Neural progenitor cell (in vitro differentiated cells): ENCODE results near the gene RBMX2.

ENCODE experiments used
- EZH2 ChIP-seq: fragments of 200-600 bp; sonication (generic); IDR thresholded peaks from 2 replicates; pipeline ENCODE4 v1.6.1; 2017; ENCODE audit warnings: antibody characterized with exemption, mild to moderate bottlenecking, moderate library complexity
- TF ChIP-seq, protein P1 (sequence below): fragments of 200-600 bp; sonication (generic); IDR thresholded peaks from 2 replicates; pipeline ENCODE4 v1.5.1; 2017; ENCODE audit warnings: antibody characterized with exemption, mild to moderate bottlenecking

DNA sequence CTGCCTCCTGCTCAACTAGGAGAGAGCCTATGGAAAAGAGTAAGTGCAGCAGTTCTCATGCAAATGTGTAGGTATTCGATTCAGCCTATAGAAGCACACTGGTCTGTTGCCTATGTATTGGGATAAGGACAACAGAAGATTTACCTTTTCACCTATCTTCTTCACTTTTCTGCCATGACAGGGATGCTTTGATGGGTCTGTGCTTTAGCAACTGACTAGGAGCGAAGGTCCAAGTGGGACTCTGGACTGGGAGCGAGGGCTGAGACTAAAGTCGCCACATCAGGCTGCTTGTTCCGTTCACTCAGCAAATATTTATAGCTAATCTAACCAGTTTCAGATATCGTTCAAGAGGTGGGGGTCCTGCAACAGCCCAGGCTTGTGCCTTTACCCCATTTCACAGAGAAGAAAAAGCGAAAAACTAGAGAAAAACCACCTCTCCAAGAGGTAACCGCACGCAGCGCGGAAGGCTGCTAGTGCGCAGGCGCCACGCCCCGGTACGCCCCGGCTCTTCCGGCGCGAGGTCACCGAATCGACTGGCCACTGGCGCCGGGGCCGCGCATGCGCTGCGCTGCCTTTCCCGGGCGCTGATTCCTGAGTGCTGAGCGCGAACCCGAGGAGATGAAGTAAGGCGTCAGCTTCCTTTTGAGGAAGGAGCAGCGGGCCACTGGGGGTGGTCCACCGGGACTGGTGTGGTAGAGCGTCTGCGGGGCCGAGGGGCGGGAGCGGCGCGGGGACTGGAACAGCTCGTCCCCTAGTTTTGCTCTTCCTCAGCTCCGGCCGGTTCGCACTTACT, at the start of gene RBMX2:
- no peak for TF ChIP-seq EZH2
- TF ChIP-seq, protein P1, sequence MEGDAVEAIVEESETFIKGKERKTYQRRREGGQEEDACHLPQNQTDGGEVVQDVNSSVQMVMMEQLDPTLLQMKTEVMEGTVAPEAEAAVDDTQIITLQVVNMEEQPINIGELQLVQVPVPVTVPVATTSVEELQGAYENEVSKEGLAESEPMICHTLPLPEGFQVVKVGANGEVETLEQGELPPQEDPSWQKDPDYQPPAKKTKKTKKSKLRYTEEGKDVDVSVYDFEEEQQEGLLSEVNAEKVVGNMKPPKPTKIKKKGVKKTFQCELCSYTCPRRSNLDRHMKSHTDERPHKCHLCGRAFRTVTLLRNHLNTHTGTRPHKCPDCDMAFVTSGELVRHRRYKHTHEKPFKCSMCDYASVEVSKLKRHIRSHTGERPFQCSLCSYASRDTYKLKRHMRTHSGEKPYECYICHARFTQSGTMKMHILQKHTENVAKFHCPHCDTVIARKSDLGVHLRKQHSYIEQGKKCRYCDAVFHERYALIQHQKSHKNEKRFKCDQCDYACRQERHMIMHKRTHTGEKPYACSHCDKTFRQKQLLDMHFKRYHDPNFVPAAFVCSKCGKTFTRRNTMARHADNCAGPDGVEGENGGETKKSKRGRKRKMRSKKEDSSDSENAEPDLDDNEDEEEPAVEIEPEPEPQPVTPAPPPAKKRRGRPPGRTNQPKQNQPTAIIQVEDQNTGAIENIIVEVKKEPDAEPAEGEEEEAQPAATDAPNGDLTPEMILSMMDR, result no peak
